Measurements from ENCODE around the gene ACTR8.

Gene ACTR8

DNA sequence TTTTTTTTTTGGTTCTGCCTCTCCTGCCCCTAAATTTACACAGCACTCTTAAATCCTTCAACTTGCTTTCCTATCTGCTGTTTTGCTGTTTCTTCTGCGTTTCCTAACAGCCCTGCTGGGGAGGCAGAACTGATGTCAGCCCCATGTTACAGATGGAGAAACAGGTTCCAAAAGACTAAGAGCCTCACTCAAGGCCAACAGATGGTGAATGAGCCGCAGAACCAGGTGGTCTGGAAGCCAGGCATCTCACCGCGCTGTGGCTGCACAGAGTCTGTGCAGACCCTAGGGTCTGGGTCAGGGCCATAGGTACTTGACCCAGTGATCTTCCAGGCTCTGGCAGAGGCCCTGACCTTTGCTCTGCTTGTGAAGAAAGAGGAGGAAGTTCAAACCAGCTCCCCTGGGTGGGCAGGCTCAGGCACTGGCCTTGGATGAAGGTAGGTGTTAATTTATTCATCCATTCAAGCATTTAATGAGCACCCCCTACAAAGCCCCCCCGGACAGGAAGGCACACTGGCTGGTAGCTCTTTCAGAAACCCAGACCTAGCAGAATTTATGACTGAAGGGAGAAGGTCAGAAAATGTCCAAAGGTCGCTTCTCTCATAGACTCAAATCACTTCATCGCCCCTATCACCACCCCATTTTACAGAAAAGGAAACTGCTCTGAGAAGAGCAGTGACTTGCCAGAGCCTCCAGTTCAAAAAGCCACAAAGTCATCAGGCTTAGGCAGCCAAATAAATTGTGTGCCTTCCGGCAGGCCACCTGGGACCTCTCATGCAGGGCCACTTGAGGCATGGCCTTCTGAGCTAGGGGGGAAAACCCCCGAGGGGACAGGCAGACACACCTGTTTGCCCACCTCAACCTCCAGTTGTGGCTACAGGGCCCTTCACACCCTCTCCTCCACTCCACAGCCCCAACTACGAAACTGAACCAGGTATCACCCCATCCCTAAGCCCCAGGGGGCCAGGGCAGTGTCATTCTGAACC, 38.5 kb downstream of the ACTR8 start:
- H3K27ac ChIP-seq (ENCODE audit: low read depth, low read length) = no peak overlapping the region
- no peaks in the 10 kb centered on the region for H3K79me2 ChIP-seq (ENCODE audit: control insufficient read depth, low read length)
- no peaks in the 10 kb centered on the region for H3K9me2 ChIP-seq (replicated peaks; ENCODE audit: control insufficient read depth, low read length)
- TF ChIP-seq, protein P1, sequence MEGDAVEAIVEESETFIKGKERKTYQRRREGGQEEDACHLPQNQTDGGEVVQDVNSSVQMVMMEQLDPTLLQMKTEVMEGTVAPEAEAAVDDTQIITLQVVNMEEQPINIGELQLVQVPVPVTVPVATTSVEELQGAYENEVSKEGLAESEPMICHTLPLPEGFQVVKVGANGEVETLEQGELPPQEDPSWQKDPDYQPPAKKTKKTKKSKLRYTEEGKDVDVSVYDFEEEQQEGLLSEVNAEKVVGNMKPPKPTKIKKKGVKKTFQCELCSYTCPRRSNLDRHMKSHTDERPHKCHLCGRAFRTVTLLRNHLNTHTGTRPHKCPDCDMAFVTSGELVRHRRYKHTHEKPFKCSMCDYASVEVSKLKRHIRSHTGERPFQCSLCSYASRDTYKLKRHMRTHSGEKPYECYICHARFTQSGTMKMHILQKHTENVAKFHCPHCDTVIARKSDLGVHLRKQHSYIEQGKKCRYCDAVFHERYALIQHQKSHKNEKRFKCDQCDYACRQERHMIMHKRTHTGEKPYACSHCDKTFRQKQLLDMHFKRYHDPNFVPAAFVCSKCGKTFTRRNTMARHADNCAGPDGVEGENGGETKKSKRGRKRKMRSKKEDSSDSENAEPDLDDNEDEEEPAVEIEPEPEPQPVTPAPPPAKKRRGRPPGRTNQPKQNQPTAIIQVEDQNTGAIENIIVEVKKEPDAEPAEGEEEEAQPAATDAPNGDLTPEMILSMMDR (IDR thresholded peaks at IDR 0.05; ENCODE audit: low read depth, low read length, poor library complexity, severe bottlenecking) = no peak
- TF ChIP-seq EZH2phosphoT487 (IDR thresholded peaks at IDR 0.05; ENCODE audit: borderline replicate concordance, low read length) = no peak
- no peaks in the 10 kb centered on the region for H3K36me3 ChIP-seq (ENCODE audit: control insufficient read depth, low read length)
- no peaks in the 10 kb centered on the region for H3K9me3 ChIP-seq (ENCODE audit: control insufficient read depth, insufficient read depth, low read length)
- H3F3A ChIP-seq (ENCODE audit: control insufficient read depth, insufficient read depth) = no peaks in the 10 kb centered on the region
- H3K4me2 ChIP-seq (ENCODE audit: low read length) = no peak overlapping the region
- H3K4me3 ChIP-seq (ENCODE audit: low read length) = no peak overlapping the region
- no peaks in the 10 kb centered on the region for H4K20me1 ChIP-seq (ENCODE audit: control insufficient read depth, insufficient read depth, low read depth, low read length)
- H3K4me1 ChIP-seq (ENCODE audit: control insufficient read depth, low read length) = peaks cover 10% of the 10 kb centered on the region
- peaks cover 51% of the 10 kb centered on the region for H3K27me3 ChIP-seq (ENCODE audit: control insufficient read depth, low read length)

DNA sequence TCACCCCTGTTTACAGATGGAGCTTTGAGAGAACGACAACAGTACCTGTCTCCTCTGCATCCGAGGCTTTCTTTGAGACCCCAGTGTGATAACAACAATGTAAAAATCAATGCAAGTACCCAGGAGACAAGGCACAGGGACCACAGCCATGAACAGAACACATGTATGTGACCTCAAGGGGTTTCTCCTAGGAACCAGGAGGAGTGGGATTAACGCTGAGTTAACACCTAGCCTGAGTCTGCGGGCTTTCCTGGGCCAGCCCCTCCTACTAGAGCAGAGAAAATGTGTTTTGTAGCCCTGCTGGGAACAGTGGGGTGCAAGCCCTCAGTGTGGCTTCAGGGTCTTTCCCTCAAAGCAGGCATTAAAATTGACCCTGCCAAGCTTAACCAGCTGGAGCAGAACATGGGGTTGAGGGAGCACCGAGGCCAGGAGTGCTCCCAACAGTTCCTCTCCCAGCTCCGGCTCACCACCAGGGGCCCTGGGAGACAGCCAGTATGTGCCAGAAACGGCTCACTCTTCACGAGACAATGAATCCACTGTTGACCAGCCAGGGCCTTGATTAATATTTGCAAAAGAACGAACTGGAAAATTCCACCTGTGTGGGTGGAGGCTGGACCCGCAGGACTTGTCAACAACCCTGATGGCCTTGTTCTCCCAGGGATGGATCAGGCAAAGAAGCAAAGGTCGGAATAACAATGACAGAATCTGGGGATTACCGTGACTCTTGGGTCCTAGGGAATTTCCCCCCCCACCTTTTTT, 39.3 kb downstream of the ACTR8 start:
- Histone ChIP-seq H3K4me1 (ENCODE audit: control insufficient read depth, low read length) (peaks cover 10% of the 10 kb centered on the region), H3K36me3 (ENCODE audit: control insufficient read depth, low read length) (no peaks in the 10 kb centered on the region), H3K79me2 (ENCODE audit: control insufficient read depth, low read length) (no peaks in the 10 kb centered on the region), H3K4me2 (ENCODE audit: low read length) (no peak overlapping the region), H3K9me2 (replicated peaks; ENCODE audit: control insufficient read depth, low read length) (no peaks in the 10 kb centered on the region), H3K27me3 (ENCODE audit: control insufficient read depth, low read length) (peaks cover 47% of the 10 kb centered on the region), H3K4me3 (ENCODE audit: low read length) (no peak overlapping the region), H3K27ac (ENCODE audit: low read depth, low read length) (no peak overlapping the region), H3F3A (ENCODE audit: control insufficient read depth, insufficient read depth) (no peaks in the 10 kb centered on the region), H4K20me1 (ENCODE audit: control insufficient read depth, insufficient read depth, low read depth, low read length) (no peaks in the 10 kb centered on the region), H3K9me3 (ENCODE audit: control insufficient read depth, insufficient read depth, low read length) (no peaks in the 10 kb centered on the region)
- TF ChIP-seq, protein P1 (IDR thresholded peaks at IDR 0.05; ENCODE audit: low read depth, low read length, poor library complexity, severe bottlenecking) = no peak
- TF ChIP-seq EZH2phosphoT487 (IDR thresholded peaks at IDR 0.05; ENCODE audit: borderline replicate concordance, low read length) = no peak

DNA sequence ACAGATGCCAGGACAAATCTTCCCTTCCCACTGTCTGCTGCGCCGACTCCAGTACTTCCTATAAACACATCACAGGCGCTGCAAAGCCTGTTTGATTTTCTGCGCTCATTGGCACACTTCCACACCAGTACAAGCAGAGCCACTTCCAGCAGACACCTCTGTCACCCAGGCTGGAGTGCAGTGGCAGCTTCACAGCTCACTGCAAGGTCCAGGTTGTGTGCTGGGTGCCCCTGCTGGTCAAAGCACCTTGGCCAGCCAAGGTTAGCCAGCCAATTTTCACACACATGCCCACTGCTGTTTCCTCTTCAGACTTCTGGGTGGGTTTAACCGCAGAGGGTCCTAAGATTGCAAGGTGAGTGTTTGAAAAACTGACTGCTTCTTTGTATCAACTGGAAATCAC, 40.7 kb downstream of the ACTR8 start:
- no peaks in the 10 kb centered on the region for H3K9me2 ChIP-seq (replicated peaks; ENCODE audit: control insufficient read depth, low read length)
- H4K20me1 ChIP-seq (ENCODE audit: control insufficient read depth, insufficient read depth, low read depth, low read length) = no peaks in the 10 kb centered on the region
- peaks cover 38% of the 10 kb centered on the region for H3K27me3 ChIP-seq (ENCODE audit: control insufficient read depth, low read length)
- H3K36me3 ChIP-seq (ENCODE audit: control insufficient read depth, low read length) = no peaks in the 10 kb centered on the region
- no peak overlapping the region for H3K4me2 ChIP-seq (ENCODE audit: low read length)
- H3K27ac ChIP-seq (ENCODE audit: low read depth, low read length) = no peak overlapping the region
- no peaks in the 10 kb centered on the region for H3F3A ChIP-seq (ENCODE audit: control insufficient read depth, insufficient read depth)
- no peak for TF ChIP-seq EZH2phosphoT487 (IDR thresholded peaks at IDR 0.05; ENCODE audit: borderline replicate concordance, low read length)
- TF ChIP-seq, protein P1 (IDR thresholded peaks at IDR 0.05; ENCODE audit: low read depth, low read length, poor library complexity, severe bottlenecking) = no peak
- H3K9me3 ChIP-seq (ENCODE audit: control insufficient read depth, insufficient read depth, low read length) = no peaks in the 10 kb centered on the region
- H3K79me2 ChIP-seq (ENCODE audit: control insufficient read depth, low read length) = no peaks in the 10 kb centered on the region
- no peak overlapping the region for H3K4me3 ChIP-seq (ENCODE audit: low read length)
- peaks cover 10% of the 10 kb centered on the region for H3K4me1 ChIP-seq (ENCODE audit: control insufficient read depth, low read length)
